Activated CD4-positive, alpha-beta T cell treated with anti-CD3 and anti-CD28 coated beads, Interleukin-2, amount 50 U/mL, for 24 hours (primary cell): ENCODE results near the gene RPS19BP1.
"Not testable (repeated sequence)": the region's sequence is repeated elsewhere in the genome, so short reads cannot be mapped to it uniquely, and the experiment has no call there.

Experiments used
- DNase-seq, 2 donors: peaks; one replicate each; pipeline ENCODE4 v3.0.0-alpha.2; 2020; ENCODE audit warnings: low read depth in 1 of 2, low spot score in 1 of 2

The RPS19BP1 gene

DNA sequence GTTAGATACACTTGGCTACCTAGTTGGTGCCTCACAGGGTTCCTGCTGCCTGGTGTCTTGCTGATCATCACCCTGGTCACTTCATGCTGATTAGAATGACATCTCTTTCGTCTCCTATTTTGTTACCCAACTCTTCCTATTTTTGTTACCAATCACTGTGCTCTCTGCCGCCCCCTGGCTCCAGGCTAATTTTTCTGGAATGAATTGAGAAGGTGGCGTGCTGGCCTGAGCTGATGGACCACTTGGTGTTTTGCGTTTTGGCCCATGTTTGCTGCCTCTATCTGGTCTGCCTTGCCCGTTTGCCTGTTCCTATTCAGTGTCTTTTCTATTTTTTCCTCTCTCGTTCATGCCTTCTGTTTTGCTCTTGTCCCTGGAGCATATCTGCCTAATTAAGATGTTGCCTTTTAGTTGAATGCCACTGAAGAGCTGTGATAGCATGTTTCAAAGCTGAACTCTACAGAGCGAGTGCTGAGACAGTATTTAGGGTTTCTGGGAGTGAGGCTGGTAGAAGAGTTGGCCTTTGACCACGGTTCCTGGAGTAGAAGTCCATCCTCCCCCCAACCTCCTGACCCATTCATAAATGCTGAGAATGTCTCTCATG lies 18.1 kb downstream of the RPS19BP1 start:
- DNase-seq = no peak

DNA sequence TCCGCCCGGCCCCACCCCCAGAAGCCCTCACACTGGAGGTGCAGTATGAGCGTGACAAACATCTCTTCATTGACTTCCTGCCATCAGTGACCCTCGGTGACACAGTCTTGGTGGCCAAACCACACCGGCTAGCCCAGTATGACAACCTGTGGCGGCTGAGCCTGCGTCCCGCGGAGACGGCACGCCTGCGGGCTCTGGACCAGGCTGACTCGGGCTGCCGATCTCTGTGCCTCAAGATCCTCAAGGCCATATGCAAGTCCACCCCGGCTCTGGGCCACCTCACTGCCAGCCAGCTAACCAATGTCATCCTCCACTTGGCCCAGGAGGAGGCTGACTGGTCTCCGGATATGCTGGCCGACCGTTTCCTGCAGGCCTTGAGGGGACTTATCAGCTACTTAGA lies 18.8 kb downstream of the RPS19BP1 start:
- DNase-seq = no peak

DNA sequence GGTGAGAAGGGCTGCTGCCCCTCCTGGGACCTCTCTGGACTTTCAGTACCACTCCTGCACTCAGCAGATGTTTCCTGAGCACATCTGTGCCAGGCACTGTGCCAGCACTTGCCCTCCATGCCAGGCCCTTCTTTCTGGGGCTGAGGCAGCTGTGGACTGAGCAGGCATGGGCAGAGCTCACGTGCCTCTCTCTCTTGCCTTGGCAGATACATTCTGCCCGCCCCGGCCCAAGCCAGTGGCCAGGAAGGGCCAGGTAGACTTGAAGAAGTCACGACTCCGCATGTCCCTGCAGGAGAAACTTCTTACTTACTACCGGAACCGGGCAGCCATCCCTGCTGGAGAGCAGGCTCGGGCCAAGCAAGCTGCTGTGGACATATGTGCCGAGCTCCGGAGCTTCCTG lies 20.5 kb downstream of the RPS19BP1 start:
- DNase-seq = no peak

DNA sequence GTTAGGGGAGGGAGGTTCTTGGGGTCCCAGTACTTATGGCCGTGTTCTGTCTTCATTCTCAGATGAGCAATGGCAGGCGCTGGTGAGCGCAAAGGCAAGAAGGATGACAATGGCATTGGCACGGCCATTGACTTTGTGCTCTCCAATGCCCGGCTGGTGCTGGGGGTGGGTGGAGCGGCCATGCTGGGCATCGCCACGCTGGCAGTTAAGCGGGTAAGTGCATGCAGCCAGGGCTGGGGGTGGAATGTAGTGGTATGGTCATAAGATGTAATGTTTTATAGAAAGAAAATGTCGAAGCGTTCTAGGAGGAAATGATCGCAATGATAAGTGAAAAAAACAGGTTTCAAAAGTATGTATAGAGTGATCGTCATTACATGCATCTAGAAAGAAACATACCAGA lies 21.3 kb downstream of the RPS19BP1 start:
- DNase-seq = no peak

DNA sequence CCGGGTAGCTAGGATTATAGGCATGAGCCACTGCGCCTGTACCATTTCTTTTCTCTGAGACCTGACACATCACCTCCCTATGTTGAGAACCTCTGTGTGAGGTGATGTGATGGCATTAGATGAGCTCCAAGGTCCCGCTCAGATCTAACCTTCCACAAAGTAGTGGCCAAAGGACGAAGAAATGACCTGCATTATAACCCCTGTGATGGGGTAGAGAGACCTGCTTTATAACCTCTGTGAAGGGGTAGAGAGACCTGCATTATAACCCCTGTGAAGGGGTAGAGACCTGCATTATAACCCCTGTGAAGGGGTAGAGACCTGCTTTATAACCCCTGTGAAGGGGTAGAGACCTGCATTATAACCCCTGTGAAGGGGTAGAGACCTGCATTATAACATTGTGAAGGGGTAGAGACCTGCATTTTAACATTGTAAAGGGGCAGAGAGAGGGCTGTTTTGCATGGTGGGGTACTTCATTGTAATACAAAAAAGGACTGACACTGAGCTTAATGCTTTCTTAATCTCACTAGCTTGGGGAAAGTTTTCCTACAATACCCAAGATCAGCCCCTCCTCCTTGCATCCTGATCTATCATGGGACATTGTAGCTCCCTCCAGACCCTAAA lies 21.9 kb downstream of the RPS19BP1 start:
- DNase-seq = no peak

DNA sequence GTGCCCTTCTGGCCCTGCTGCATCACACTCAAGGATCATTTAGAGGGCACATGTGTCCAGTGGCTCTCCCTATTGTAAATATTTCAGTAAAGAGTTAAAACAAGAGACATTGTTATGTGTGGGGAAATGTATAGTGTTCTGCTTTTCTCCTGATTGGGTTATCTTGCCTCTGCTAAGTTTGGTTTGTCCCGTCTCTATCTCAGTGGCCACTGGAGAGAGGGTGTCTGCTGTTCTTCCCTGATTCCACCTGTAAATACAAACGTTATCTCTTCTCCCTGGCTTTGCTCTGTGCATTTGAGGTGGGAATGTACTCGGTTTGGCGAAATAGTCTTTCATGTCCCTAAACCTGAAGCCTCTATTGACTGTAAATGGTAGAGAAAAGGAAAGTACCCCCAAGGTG lies 24.2 kb downstream of the RPS19BP1 start:
- no peak for DNase-seq

DNA sequence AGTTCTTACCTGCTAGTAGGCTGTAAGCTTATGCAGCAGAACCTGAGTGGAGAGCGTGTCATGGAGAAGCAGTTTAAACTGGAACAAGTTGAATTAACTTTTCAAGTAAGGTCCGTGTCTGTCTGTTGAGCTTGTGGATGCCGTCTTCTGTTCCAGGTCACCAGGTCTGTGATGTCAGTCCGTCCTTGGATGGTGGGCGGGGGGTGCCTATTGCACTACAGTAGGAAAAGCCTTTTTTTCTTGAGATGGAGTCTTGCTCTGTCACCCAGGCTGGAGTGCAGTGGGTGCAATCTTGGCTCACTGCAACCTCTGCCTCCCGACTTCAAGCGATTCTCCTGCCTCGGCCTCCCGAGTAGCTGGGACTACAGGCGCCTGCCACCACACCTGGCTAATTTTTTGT lies 25.5 kb downstream of the RPS19BP1 start:
- DNase-seq = not testable (repeated sequence)

DNA sequence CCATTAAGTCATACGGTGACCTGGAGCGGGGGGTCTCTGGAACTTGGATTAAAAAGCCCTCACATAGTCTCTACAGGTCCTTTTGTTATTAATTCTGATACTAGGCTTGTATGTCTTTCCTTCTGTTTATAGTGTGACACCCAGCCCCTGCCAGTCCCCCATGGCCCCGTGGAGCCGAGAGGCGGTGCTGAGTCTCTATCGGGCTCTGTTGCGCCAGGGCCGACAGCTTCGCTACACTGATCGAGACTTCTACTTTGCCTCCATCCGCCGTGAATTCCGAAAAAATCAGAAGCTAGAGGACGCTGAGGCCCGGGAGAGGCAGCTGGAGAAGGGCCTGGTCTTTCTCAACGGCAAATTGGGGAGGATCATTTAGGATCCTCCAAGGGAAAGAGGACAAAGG lies 28.5 kb downstream of the RPS19BP1 start:
- DNase-seq = no peak

DNA sequence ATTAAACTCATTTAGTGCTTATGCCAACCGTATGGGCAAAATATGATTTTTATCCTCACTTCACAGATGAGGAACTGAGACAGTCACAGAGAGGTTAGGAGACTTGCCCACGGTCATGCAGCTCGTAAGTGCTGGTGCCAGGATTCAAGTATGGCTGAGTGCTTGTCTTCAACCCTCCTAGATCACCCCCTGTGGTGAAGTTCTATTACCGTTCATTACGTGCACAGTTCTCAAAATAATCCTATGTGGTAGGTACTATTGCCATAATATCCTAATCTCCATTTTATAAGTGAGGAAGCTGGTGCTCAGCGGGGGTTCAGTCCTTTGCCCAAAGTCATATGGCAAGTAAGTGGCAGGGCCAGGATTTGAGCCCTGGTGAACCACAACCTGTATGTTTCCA lies 28.9 kb downstream of the RPS19BP1 start:
- DNase-seq = no peak

DNA sequence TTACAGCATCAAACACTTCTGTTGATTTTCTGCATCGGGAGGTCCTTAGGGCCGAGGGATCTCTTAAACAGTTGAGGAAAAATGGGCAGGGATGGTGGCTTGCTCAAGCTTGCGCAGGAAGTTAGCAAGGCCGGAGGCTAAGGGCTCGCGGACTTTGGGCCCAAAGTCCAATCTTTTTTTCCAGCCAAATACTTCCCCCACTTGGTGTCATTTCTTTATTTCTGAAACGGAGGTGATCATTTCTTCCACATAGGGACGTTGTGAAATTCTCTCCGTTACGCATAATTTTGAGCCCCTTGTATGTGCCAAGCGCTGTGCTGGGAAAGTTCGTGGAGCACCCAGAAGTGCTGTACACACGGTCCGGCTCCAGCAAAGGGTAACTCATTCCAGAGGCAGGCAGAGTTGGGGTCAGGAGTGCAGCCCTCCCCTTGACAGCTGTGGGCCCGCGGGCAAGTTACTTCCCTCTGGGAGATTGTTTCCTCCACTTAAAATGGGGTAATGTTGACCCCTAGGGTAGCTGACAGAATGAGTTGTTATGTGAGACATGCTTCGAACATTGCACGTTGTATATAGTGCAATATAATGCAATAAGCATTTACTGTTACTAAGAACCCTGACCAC lies 29.6 kb downstream of the RPS19BP1 start:
- no peak for DNase-seq

DNA sequence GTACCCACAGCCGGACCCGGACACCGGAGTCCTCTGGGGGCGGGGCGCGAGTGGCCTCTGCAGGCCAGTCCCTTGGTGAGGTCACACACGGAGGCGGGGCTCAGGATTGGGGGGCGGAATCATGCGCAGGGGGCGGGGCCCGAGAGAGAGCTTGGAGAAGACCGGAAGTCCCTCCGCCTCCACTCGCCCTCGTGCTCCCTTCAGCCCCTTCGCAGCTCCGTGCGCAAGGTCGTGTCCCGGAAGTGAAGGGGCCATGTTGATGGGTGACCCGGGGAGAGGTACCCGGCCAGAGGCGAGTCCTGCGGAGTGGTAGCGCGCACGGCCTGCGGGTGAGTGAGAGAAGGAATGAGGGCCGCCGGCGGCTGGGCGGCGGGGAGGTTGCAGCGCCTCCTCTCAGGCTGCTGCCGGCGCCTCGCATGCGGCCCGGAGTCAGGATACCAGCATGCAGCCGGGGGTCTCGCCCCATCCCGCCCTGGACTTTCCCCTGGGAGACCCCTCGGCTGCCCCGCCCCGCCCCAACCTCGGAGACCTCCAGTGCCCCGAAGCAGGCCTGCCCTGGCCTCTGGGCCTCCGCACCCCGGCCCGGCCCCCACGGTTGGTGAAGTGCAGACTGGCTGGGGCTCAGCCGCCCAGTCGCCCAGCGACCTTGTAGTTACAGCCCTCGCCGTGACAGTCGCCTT lies 30.3 kb downstream of the RPS19BP1 start, which contains the start of gene MIEF1:
Gene MIEF1 (plus strand): TSS at position 182 of the 680 bp plus-strand sequence. CDS start 9,005 bp downstream, outside the sequence.
- DNase-seq = peak; percentile 87 to 92

DNA sequence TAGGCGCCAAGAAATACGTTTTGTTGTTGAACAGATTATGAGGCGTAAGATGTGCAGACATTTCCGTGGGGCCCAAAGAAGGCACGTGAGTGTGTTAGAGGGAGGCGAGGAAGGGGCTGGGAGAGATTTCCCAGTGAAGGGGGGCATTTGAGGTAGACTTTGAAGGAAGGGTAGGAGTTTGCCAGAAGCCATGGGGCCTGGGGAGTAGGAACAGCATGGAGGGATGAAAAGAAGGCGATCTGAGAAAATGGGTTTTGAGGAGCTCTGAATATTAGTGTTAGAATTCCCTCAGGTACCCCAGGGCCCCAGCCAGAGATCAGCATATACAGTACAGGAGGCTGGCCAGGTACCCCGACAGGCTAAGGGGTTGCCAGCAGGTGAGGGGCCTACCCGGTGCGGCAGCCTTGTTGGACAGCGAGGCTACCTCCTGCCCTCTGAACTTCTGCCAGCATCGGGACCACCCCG lies 30.9 kb downstream of the RPS19BP1 start:
- no peak for DNase-seq

DNA sequence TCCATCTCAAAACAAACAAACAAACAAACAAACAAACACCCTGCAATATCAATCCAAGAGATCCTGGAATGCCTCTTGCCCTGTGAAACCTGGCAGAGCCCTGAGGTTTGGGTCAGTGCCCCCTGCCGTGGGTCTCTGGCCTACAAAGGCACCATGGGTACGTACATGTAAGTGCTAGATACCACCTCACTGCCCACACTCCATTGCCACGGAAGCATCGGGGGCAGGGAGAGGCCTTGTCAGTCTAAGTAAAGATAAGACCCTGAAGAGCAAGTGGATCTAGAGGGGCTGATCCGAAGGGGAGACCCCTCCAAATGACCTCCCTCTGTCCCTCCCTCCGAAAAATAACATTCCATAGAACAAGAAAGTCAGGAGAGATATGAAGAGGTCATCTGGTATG lies 32.4 kb downstream of the RPS19BP1 start:
- no peak for DNase-seq

DNA sequence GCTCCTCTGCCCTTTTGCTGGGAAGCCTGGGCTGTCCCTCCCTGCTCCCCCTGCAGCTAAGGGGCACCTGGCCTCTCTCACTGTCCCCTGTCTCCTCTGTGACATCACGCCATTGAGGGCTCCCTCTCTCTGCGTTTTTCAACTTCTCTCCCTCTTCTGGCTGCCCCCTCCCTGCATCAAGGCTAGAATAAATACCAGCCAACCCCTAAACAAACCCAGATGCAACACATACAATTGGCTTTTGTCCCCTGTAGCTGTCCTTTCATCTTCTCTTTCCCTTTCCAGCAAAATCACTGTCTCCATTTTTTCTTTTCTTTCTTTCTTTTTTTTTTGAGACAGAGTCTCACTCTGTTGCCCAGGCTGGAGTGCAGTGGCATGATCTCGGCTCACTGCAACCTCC lies 33.7 kb downstream of the RPS19BP1 start:
- no peak for DNase-seq

DNA sequence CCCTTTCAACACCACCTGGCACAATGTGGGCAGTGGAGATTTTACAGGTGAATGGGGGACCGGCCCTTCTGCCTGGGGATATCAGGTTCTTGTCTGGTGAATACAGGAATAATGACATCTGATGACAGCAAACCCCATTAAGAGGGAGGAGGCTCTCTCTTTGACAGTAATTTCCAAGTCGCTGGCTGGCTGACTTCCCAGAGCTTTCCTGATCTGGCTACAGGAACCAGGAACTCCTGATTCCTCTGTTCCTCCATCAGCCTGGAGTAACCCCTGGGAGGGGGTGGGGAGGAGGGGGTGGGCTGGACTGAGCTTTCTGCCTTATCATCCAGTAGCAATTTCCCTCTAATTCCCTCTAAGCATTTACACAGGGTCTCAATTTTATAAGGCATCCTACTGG lies 34.2 kb downstream of the RPS19BP1 start:
- DNase-seq = no peak

DNA sequence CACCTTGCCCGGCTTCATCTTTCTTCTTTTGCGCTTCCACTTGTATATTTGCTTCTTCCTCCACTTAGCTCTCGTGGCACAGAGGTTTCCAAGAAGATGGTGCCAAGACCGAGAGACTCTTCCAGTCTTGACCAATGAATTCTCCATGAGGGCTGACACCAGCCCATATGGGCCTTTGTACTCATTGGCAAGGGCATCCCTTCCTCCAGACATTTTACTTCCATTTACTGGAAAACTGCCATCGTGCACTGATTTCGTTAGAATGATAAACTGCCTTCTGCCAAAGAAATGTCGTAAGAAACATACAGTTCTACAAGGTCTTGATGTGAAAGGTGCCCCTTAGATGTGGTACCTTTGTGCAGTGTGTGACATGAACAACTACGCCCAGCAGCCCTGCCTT lies 35.1 kb downstream of the RPS19BP1 start:
- DNase-seq = no peak

DNA sequence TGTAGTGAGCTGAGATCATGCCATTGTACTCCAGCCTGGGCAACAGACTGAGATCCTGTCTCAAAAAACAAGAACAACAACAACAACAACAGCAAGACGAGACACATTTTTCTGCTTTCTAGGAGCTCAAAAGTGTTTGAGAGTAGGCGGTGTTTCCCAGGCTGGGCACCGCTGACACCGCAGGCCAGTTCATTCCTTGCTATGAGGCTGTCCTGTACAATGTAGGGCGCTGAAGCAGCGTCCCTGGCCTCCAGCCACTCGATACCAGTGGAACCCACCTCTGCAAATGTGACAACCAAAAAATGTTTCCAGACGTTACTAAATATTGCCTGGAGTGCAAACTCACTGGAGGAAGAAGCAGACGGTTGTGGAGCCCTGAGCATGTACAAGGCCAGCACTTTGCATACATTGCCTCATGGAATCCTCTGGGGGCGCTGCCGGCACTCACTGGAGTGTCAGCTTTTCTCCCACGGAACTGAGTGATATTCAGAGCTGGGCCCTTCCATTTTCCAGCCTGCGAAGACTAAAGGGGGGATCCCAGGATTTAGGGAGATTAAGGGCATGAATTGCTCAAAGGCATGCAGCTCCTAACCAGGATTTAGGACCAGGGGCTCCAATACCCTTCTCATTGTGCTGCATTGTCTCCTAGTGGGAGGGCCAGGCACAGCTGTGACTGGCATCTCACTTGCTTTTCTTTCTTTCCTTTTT lies 36.3 kb downstream of the RPS19BP1 start:
- DNase-seq = peak; percentile 28 to 55

DNA sequence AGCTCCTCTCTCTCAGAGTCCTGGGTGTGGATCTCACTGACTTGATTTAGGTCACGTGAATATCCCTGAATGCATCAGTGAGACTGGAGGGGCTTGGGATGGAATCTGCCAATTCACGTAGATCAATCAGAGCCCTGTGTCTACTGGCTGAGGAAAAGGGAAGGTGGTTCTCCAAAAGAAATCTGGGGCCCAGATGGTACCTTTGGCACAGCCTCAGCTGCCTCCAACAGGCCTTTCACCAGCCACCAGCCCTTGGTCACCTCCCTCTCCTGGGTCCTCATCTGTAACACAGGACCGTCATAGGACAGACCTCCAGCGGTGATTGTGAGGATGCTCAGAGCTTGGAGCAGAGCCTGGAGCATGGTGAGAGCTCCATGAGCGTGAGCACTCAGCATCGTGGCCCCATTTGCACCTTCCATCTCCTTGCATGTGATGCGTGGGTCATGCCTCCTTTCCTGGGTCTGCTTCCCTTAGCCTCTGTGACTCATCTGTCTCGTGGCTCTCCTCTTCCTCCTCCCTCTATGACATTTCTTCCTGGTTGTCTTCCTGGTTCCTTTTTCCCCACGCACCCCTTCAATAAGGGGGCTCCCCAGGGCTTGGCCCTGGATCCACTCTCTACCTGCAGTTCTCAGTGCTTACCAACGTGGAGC lies 38.0 kb downstream of the RPS19BP1 start:
- no peak for DNase-seq

DNA sequence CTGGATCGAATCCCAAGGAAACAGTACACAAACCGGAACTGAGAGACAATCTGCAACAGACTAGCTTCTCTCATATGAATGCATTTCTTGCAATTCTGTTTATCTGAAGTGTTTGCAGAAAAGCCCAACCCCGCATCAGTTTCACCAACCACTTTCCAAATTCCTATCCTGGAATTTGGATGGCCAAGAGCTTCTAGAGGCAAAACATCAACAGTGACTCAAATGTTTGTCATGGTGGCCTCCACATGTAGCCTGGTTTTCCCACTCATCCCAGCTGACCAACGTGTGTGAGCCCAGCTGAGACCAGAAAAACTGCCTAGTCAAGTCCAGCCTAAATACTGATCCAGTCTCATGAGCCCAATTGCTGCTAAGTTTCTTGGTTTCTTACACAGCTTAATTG lies 38.8 kb downstream of the RPS19BP1 start:
- no peak for DNase-seq

DNA sequence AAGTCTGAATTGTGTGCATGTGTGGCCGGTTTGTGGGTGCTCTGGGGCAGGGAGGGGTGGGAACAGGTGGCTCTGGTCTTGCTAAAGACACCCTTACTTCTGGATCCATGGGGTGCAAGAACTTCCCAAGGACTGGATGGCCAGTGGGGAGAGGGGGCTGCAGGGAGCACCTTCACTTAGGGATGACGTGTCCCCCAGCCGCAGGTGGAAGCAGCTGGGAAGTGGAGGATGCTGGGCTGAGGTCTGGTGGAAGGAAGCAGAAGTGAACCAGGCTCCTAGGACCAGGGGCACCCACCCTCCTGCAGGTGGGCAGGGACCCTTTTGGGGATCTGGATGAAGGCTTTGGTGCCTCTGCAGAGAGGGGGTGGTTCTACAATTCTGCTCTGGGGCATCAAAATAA lies 40.4 kb downstream of the RPS19BP1 start:
- no peak for DNase-seq

DNA sequence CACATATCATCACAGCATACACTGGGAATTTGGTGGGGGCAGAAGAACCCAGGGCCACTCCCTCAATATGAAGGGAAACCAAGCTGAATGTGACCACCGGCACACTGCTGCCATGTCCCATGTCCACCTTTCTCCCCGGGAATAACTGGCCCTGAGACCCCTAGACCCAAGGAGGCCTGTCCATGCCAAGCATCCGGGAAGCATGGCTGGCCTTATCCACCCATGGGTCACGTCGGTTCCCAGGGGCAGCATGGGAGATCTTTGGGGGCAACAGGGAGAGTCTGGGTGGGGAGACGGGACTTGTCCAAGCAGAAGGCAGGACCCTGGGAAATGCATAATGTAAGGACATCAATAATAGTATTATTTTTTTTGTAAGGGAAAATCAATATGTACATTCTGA lies 40.9 kb downstream of the RPS19BP1 start:
- no peak for DNase-seq
